ENCODE results near the gene MYOF. TPM values are rescaled to one million over a fixed set of nuclear protein-coding genes. Genes with fewer than 3 reads are reported as not detected.
A peak's percentile ranks its signal among the peaks of the same experiment; 100 is the strongest.

MYOF gene
- total RNA-seq, 1 donor from 2014 or later = 132 TPM

DNA sequence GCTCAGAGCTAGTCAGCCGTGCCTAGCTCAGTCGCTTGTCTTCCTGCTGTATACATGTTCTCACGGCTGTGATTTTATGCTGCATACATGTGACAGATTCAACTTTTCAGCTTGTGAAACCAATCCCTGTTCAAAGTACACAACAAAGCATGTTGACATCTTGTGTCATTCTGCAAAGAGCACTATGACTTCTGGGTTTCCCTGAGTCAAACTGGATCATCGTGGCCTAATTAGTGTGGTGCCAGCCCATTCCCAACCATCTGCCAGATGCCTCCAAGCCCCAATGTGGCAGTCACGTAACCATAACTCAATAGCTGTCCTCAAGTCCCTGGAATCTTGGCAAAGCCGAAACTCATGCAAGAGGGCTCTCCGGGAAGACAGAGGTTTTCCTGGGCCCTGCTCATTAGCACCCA lies 144.8 kb downstream of the MYOF start:
- intact Hi-C loops (cut with DNase I) = no loop called here
- Histone ChIP-seq H3K27me3 (no peaks in the 10 kb centered on the region), H3K9me3 (no peaks in the 10 kb centered on the region), H3K4me1 (no peaks in the 10 kb centered on the region), H3K27ac (no peak overlapping the region), H3K4me3 (no peak overlapping the region), H3K36me3 (peaks cover 90% of the 10 kb centered on the region)
- ATAC-seq = no peak
- no peak for TF ChIP-seq CTCF (IDR thresholded peaks at IDR 0.05)
- no peak for DNase-seq

GRCh38 chr10:93336678-93337077 lies 145.5 kb downstream of the MYOF start:
- peaks cover 84% of the 10 kb centered on the region for H3K36me3 ChIP-seq
- no peak for ATAC-seq
- H3K9me3 ChIP-seq = no peaks in the 10 kb centered on the region
- DNase-seq = no peak
- intact Hi-C loops (cut with DNase I) = no loop called here
- H3K4me3 ChIP-seq = no peak overlapping the region
- TF ChIP-seq CTCF (IDR thresholded peaks at IDR 0.05) = no peak
- H3K27ac ChIP-seq = no peak overlapping the region
- no peaks in the 10 kb centered on the region for H3K4me1 ChIP-seq
- no peaks in the 10 kb centered on the region for H3K27me3 ChIP-seq

- no peaks in the 10 kb centered on the region for H3K9me3 ChIP-seq
Observed at GRCh38 chr10:93336110-93336509, 146.0 kb downstream of the MYOF start.

DNA sequence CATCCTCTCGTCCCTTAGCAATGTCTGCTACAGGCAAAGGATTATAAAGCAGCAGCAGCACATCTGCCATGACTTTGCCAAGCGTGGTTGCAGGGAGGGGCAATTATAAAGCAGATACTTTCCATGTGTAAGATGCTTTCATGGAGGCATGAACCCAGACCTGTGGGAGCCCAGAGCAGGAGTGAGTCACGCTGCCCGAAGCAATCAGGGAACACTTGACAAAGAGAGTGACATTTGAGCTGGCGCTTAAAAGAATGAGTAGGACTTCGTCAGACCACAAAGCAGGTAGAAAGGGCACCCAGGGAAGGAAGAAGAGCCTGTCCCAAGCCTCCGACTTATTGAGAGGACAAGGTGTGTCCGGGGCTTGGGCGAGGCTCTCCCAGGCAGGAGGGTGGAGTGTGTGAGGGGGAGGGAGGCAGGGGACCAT lies 147.2 kb downstream of the MYOF start:
- peak; percentile 61 for ATAC-seq
- no peak for TF ChIP-seq CTCF (IDR thresholded peaks at IDR 0.05)
- intact Hi-C loops (cut with DNase I) = no loop called here

More at GRCh38 chr10:93336110-93336509, 146.0 kb downstream of the MYOF start:
- H3K27me3 ChIP-seq = no peaks in the 10 kb centered on the region
- no peaks in the 10 kb centered on the region for H3K4me1 ChIP-seq
- DNase-seq = no peak
- no peak for TF ChIP-seq CTCF (IDR thresholded peaks at IDR 0.05)
- no peak overlapping the region for H3K27ac ChIP-seq
- intact Hi-C loops (cut with DNase I) = no loop called here
- no peak overlapping the region for H3K4me3 ChIP-seq
- peaks cover 78% of the 10 kb centered on the region for H3K36me3 ChIP-seq
- no peak for ATAC-seq

DNA sequence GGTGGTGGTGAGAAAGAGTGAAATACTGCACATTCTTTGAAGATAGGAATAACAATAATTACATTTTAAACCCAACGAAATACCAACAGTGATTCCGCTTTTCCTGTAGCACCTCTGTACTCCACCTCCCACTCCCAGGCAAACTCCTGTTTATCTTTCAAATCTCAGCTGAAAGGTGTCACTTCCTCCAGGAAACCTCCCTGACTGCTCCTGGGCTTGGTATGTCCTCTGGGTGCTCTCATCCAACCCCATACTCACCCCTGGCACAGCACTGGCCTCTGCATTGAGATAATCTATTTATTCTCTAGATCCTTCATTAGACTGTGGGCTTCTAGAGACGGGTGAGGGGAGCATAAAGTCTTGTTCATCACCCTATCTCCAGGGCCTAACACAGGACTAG lies 148.0 kb downstream of the MYOF start:
- Histone ChIP-seq H3K4me3 (no peak overlapping the region), H3K9me3 (no peaks in the 10 kb centered on the region), H3K27ac (no peak overlapping the region), H3K27me3 (no peaks in the 10 kb centered on the region), H3K4me1 (no peaks in the 10 kb centered on the region), H3K36me3 (peaks cover 79% of the 10 kb centered on the region)
- ATAC-seq (no peak), DNase-seq (no peak)
- intact Hi-C loops (cut with DNase I) = no loop called here
- no peak for TF ChIP-seq CTCF (IDR thresholded peaks at IDR 0.05)

More for the DNA sequence above, 147.2 kb downstream of the MYOF start:
- no peak for DNase-seq
- Histone ChIP-seq H3K27ac (no peak overlapping the region), H3K4me1 (no peaks in the 10 kb centered on the region), H3K27me3 (no peaks in the 10 kb centered on the region), H3K4me3 (no peak overlapping the region), H3K36me3 (peaks cover 75% of the 10 kb centered on the region), H3K9me3 (no peaks in the 10 kb centered on the region)

Measured in upper lobe of right lung (tissue), 1 donor.